OCI-LY1 (cell line): Measurements from ENCODE around the gene UMAD1.

Experiments used
- CTCF ChIP-seq: fragments of 200-600 bp; sonication (generic), shearing (Covaris generic); IDR thresholded peaks from 2 replicates; pipeline ENCODE4 v1.5.1; 2017; ENCODE audit warnings: mild to moderate bottlenecking, antibody characterized with exemption, low read length, moderate library complexity, mixed read lengths
- EZH2 ChIP-seq: fragments of 200-600 bp; sonication (generic), shearing (Covaris generic); IDR thresholded peaks from 2 replicates; pipeline ENCODE4 v1.8.0; 2017; ENCODE audit warnings: borderline replicate concordance, mixed run types, mild to moderate bottlenecking, antibody characterized with exemption, low read length, moderate library complexity, mixed read lengths

- no peak for TF ChIP-seq CTCF
- no peak for TF ChIP-seq EZH2
These were observed 23.7 kb downstream of the UMAD1 start for GRCh38 chr7:7664291-7664690.
